SH-SY5Y (cell line): ENCODE data around the gene BCR.

ENCODE experiments used
- GATA2 ChIP-seq: IDR thresholded peaks from 2 replicates; pipeline ENCODE4 v1.6.1; 2011; ENCODE audit warnings: mild to moderate bottlenecking, low read depth, low read length
- GATA3 ChIP-seq: IDR thresholded peaks from 2 replicates; pipeline ENCODE4 v1.6.1; 2011; ENCODE audit warnings: low read depth, mild to moderate bottlenecking, low read length, moderate library complexity

GRCh38 chr22:23213581-23214334 lies 33.4 kb downstream of the BCR start:
- TF ChIP-seq GATA3 = no peak
- no peak for TF ChIP-seq GATA2
